ENCODE data around the gene SLC9A2.

GRCh38 chr2:102708847-102709559 lies 89.7 kb downstream of the SLC9A2 start:
- TF ChIP-seq POLR2AphosphoS5 (IDR thresholded peaks at IDR 0.05; ENCODE audit: low read depth) (no peak), CTCF (IDR thresholded peaks at IDR 0.05; ENCODE audit: insufficient read depth, low read length) (no peak), REST (IDR thresholded peaks at IDR 0.05; ENCODE audit: insufficient replicate concordance, low read depth) (no peak)
